Brain microvascular endothelial cell (primary cell): Measurements from ENCODE around the gene FOXI3.

Source experiments
- DNase-seq: peaks from one replicate; pipeline ENCODE4 v3.0.0-alpha.2; 2020
- H3K27ac ChIP-seq: fragments of 250-450 bp; sonication (Bioruptor Pico); 2 replicates; pipeline ENCODE4 v1.5.1; 2020; ENCODE audit warnings: mild to moderate bottlenecking, moderate library complexity
- H3K27me3 ChIP-seq: fragments of 250-450 bp; sonication (Bioruptor Pico); replicated peaks from 2 replicates; pipeline ENCODE4 v1.5.1; 2020; ENCODE audit warnings: mild to moderate bottlenecking
- H3K36me3 ChIP-seq: fragments of 250-450 bp; sonication (Bioruptor Pico); replicated peaks from 2 replicates; pipeline ENCODE4 v1.5.1; 2020; ENCODE audit warnings: mild to moderate bottlenecking
- H3K4me3 ChIP-seq: 2 replicates; pipeline ENCODE4 v1.5.1; 2011; ENCODE audit warnings: low read depth, mild to moderate bottlenecking, control low read depth, low read length, moderate library complexity
- CTCF ChIP-seq: IDR thresholded peaks from 2 replicates; pipeline ENCODE4 v1.5.1; 2011; ENCODE audit warnings: low read depth, mild to moderate bottlenecking, moderate library complexity, low read length, control low read depth, inconsistent platforms; ENCODE audit errors: missing control alignments
- in situ Hi-C: cut with HindIII; loops from 2 replicates; pipeline ENCODE4 v1.10.0; 2017; ENCODE audit warnings: low sequenced_read_pairs, low pct_ligation_motif_present

Gene FOXI3

GRCh38 chr2:88450186-88450585 is 2.3 kb downstream of the FOXI3 start:
- in situ Hi-C loops = no loop called here

GRCh38 chr2:88448248-88448647 is 4.2 kb downstream of the FOXI3 start:
- H3K27ac ChIP-seq = no peak overlapping the region
- no peak overlapping the region for H3K4me3 ChIP-seq
- DNase-seq = no peak
- in situ Hi-C loops = no loop called here
- no peak for TF ChIP-seq CTCF
- peaks cover 23% of the 10 kb centered on the region for H3K27me3 ChIP-seq
- no peaks in the 10 kb centered on the region for H3K36me3 ChIP-seq

More at GRCh38 chr2:88450186-88450585, 2.3 kb downstream of the FOXI3 start:
- no peak for DNase-seq
- peaks cover 37% of the 10 kb centered on the region for H3K27me3 ChIP-seq
- H3K36me3 ChIP-seq = no peaks in the 10 kb centered on the region
- no peak overlapping the region for H3K27ac ChIP-seq
- TF ChIP-seq CTCF = no peak
- no peak overlapping the region for H3K4me3 ChIP-seq

- in situ Hi-C loops = no loop called here
- H3K27me3 ChIP-seq = no peaks in the 10 kb centered on the region
- no peak for TF ChIP-seq CTCF
- DNase-seq = no peak
- no peak overlapping the region for H3K27ac ChIP-seq
- no peaks in the 10 kb centered on the region for H3K36me3 ChIP-seq
- no peak overlapping the region for H3K4me3 ChIP-seq
These were observed 9.0 kb downstream of the FOXI3 start for GRCh38 chr2:88443353-88443938.

GRCh38 chr2:88442473-88442872 is 10.0 kb downstream of the FOXI3 start:
- DNase-seq = no peak
- Histone ChIP-seq H3K27me3 (no peaks in the 10 kb centered on the region), H3K27ac (no peak overlapping the region), H3K4me3 (no peak overlapping the region), H3K36me3 (no peaks in the 10 kb centered on the region)
- no peak for TF ChIP-seq CTCF
- in situ Hi-C loops = no loop called here

- Histone ChIP-seq H3K27ac (no peak overlapping the region), H3K36me3 (no peaks in the 10 kb centered on the region), H3K4me3 (no peak overlapping the region), H3K27me3 (no peaks in the 10 kb centered on the region)
- in situ Hi-C loops = no loop called here
- DNase-seq = no peak
- no peak for TF ChIP-seq CTCF
These were observed 10.4 kb downstream of the FOXI3 start for GRCh38 chr2:88442061-88442460.

- Histone ChIP-seq H3K36me3 (no peaks in the 10 kb centered on the region), H3K27ac (no peak overlapping the region), H3K27me3 (no peaks in the 10 kb centered on the region), H3K4me3 (no peak overlapping the region)
- TF ChIP-seq CTCF = no peak
- in situ Hi-C loops = no loop called here
- DNase-seq = no peak
These were observed 15.5 kb downstream of the FOXI3 start for GRCh38 chr2:88437010-88437409.
